Activated B cell treated with CpG ODN at 0.5 μM for 24 hours (primary cell): ENCODE results near the gene MRPL4. TPM values are rescaled to one million over a fixed set of nuclear protein-coding genes. Genes with fewer than 3 reads are reported as not detected.

Source experiments
- ATAC-seq: fragments of 200-7000 bp; cut with Tn5 transposase; one replicate; pipeline ENCODE4 v1.10.0; 2021; ENCODE audit warnings: low read depth, mild to moderate bottlenecking, moderate library complexity
- CTCF ChIA-PET: fragments of 350-600 bp; sonication (Branson Sonifier 250); formaldehyde crosslinking; loops from one replicate; lab custom pipeline; 2021; ENCODE audit warnings: antibody characterized with exemption; lab: Charles Lee
- POLR2A ChIA-PET: fragments of 350-600 bp; sonication (Branson Sonifier 250); formaldehyde crosslinking; loops from one replicate; lab custom pipeline; 2021; ENCODE audit warnings: antibody characterized with exemption; lab: Charles Lee
- DNase-seq: peaks from one replicate; pipeline ENCODE4 v3.0.0; 2022
- H3K27ac Mint-ChIP-seq: one replicate; pipeline ENCODE4 v1.8.0; 2020; ENCODE audit warnings: mixed read lengths
- H3K27me3 Mint-ChIP-seq: one replicate; pipeline ENCODE4 v1.8.0; 2021; ENCODE audit warnings: mixed read lengths
- H3K36me3 Mint-ChIP-seq: one replicate; pipeline ENCODE4 v1.8.0; 2021; ENCODE audit warnings: low read depth, mixed read lengths
- H3K4me1 Mint-ChIP-seq: one replicate; pipeline ENCODE4 v1.8.0; 2021; ENCODE audit warnings: mixed read lengths
- H3K4me3 Mint-ChIP-seq: one replicate; pipeline ENCODE4 v1.8.0; 2020; ENCODE audit warnings: mild to moderate bottlenecking, mixed read lengths
- H3K9me3 Mint-ChIP-seq: one replicate; pipeline ENCODE4 v1.8.0; 2020; ENCODE audit warnings: mixed read lengths
- intact Hi-C: fragments of 100-400 bp; cut with micrococcal nuclease; formaldehyde crosslinking; loops from one replicate; pipeline ENCODE4 v1.15.1; 2024
- total RNA-seq: library from RNA; stranded (reverse); gene quantifications from 2 replicates; pipeline ENCODE4 v1.2.3, GENCODE V29; 2022
- TF ChIP-seq, protein P1 (sequence below): fragments of 200-600 bp; IDR thresholded peaks from one replicate; pipeline ENCODE4 v1.8.0; 2022; ENCODE audit warnings: antibody characterized with exemption, mild to moderate bottlenecking

Gene MRPL4
- total RNA-seq, 1 donor from 2014 or later: 66.9 TPM

DNA sequence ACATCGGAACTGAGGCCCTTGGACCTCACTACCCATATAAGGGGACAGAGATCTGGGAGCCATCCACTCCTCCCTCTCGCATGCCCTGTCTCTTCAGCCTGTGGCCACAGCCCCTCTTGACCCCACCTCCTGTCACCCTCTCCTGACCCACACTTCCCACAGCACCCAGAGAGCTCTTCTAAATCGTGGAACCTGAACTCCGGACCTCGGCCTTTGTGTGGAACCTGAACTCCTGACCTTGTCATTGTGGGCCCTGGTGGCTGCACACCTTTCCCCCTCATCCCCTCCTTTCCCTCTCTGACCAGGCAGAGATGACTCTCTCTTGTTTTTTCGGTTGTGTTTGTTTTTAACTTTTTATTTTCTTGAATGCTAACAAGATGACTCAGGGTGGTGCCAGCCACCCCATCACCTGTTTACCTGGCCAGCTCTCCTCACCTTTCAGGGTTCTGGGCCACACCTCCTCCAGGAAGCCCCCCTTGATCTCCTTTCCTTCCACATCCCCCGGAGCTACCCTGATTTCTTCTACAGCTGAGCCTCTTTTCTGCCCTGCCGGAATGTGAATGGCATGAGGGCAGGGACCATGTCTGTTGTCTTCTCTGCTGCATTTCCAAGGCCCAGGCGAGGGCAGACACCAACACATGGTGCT, 5.1 kb downstream of the MRPL4 start:
- Mint-ChIP-seq H3K4me3 (no peak overlapping the region), H3K36me3 (peaks cover 59% of the 10 kb centered on the region), H3K27me3 (no peaks in the 10 kb centered on the region), H3K4me1 (peaks cover 14% of the 10 kb centered on the region), H3K9me3 (no peaks in the 10 kb centered on the region), H3K27ac (no peak overlapping the region)
- ChIA-PET CTCF (interaction anchor here (1.3 to 6.0 kb wide), 4 partner anchors 123 to 135 kb away, joined by 3 to 102 read pairs (median 38); partner anchors contain the start of gene TYK2), POLR2A (no interaction called here)
- no peak for ATAC-seq
- intact Hi-C loops: no loop called here
- DNase-seq: no peak
- TF ChIP-seq, protein P1, sequence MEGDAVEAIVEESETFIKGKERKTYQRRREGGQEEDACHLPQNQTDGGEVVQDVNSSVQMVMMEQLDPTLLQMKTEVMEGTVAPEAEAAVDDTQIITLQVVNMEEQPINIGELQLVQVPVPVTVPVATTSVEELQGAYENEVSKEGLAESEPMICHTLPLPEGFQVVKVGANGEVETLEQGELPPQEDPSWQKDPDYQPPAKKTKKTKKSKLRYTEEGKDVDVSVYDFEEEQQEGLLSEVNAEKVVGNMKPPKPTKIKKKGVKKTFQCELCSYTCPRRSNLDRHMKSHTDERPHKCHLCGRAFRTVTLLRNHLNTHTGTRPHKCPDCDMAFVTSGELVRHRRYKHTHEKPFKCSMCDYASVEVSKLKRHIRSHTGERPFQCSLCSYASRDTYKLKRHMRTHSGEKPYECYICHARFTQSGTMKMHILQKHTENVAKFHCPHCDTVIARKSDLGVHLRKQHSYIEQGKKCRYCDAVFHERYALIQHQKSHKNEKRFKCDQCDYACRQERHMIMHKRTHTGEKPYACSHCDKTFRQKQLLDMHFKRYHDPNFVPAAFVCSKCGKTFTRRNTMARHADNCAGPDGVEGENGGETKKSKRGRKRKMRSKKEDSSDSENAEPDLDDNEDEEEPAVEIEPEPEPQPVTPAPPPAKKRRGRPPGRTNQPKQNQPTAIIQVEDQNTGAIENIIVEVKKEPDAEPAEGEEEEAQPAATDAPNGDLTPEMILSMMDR: no peak

GRCh38 chr19:10258080-10258710, 6.2 kb downstream of the MRPL4 start:
- intact Hi-C loops: loop anchor here (2.0 kb wide), 1 partner anchor 323 kb away; no protein-coding TSS in a partner anchor
- H3K27me3 Mint-ChIP-seq: no peaks in the 10 kb centered on the region
- H3K27ac Mint-ChIP-seq: no peak overlapping the region
- TF ChIP-seq, protein P1: no peak
- DNase-seq (no peak), ATAC-seq (no peak)
- peaks cover 58% of the 10 kb centered on the region for H3K36me3 Mint-ChIP-seq
- ChIA-PET CTCF (interaction anchor here (0.6 to 6.0 kb wide), 13 partner anchors 8 to 326 kb away, joined by 3 to 102 read pairs (median 6); partner anchors contain the start of genes ICAM1 and TYK2), POLR2A (interaction anchor here (0.5 to 3.5 kb wide), 7 partner anchors 12 to 488 kb away, joined by 3 to 21 read pairs (median 4); partner anchors contain the start of genes CDC37 and ICAM1)
- no peaks in the 10 kb centered on the region for H3K9me3 Mint-ChIP-seq
- peaks cover 5% of the 10 kb centered on the region for H3K4me1 Mint-ChIP-seq
- no peak overlapping the region for H3K4me3 Mint-ChIP-seq

DNA sequence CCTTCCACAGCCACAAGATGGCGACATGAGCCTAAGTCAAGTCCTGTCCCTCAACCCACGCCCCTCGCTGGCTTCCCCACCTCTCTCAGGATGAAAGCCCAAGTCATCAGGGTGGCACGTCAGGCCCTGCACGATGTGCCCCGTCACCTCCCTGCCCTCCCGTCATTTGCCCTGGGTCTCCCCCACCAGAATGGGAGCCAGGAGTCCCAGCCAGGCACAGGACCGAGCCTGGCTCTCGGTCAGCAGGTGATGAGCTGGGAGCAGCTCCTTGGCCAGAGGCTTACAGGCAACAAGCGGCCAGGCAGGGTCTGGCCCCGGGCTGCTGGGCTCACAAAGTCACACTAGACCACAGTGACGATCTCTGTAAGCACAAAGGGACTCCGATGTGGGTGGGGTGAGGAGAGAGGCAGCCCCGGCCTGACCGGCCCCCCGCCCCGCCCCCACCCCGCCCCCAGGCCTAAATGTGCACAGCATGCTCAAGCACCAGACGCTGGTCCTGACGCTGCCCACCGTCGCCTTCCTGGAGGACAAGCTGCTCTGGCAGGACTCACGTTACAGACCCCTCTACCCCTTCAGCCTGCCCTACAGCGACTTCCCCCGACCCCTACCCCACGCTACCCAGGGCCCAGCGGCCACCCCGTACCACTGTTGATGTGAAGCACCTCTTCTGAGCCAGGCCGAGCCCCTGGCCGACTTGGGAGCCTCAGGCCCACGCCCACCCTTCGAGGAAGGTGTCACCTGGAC, 7.3 kb downstream of the MRPL4 start:
- peak; percentile 93 for ATAC-seq
- no peak overlapping the region for H3K27ac Mint-ChIP-seq
- TF ChIP-seq, protein P1: no peak
- peaks cover 50% of the 10 kb centered on the region for H3K36me3 Mint-ChIP-seq
- DNase-seq: peak; percentile 68
- intact Hi-C loops: loop anchor here (1.0 to 2.0 kb wide), 3 partner anchors 10 to 325 kb away; no protein-coding TSS in a partner anchor
- H3K27me3 Mint-ChIP-seq: no peaks in the 10 kb centered on the region
- peaks cover 5% of the 10 kb centered on the region for H3K4me1 Mint-ChIP-seq
- no peak overlapping the region for H3K4me3 Mint-ChIP-seq
- ChIA-PET CTCF (interaction anchor here (0.6 to 6.0 kb wide), 16 partner anchors 9 to 330 kb away, joined by 3 to 102 read pairs (median 6); partner anchors contain the start of genes ICAM1 and TYK2), POLR2A (interaction anchor here (0.6 to 3.5 kb wide), 9 partner anchors 10 to 159 kb away, joined by 3 to 21 read pairs (median 4); partner anchors contain the start of genes CDC37 and ICAM1)
- H3K9me3 Mint-ChIP-seq: no peaks in the 10 kb centered on the region

DNA sequence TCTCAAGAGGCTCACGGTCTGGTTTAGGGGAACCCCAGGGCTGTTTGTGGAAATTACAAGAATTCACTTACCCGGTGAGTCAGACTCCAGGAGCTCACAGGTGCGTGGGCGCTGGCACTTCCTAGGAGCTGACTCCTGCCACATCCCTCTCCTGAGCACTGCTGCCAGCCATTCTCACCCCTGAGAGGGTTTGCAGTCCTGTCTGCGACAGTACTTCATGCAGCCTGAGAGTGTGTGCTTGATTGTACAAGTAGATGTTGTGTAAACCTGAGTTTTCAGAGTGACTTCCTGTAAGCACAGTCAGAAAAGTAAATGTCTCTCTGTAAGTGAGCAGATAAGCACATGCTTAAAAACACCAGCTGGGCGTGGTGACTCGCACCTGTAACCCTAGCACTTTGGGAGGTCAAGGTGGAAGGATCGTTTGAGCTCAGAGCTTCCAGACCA, 8.1 kb downstream of the MRPL4 start:
- H3K27ac Mint-ChIP-seq: no peak overlapping the region
- no peak overlapping the region for H3K4me3 Mint-ChIP-seq
- H3K9me3 Mint-ChIP-seq: no peaks in the 10 kb centered on the region
- H3K36me3 Mint-ChIP-seq: peaks cover 42% of the 10 kb centered on the region
- DNase-seq: no peak
- ATAC-seq: no peak
- H3K27me3 Mint-ChIP-seq: no peaks in the 10 kb centered on the region
- intact Hi-C loops: no loop called here
- ChIA-PET CTCF (interaction anchor here (1.0 to 6.0 kb wide), 7 partner anchors 10 to 328 kb away, joined by 3 to 102 read pairs (median 18); partner anchors contain the start of gene ICAM1), POLR2A (interaction anchor here (1.5 to 3.5 kb wide), 2 partner anchors 10 to 131 kb away, joined by 3 to 20 read pairs; partner anchors contain the start of gene ICAM1)
- H3K4me1 Mint-ChIP-seq: peaks cover 5% of the 10 kb centered on the region
- TF ChIP-seq, protein P1: no peak
